Upper lobe of left lung (tissue), 6 donors: ENCODE results near the gene HAUS6. TPM values are rescaled to one million over a fixed set of nuclear protein-coding genes. Genes with fewer than 3 reads are reported as not detected.

ENCODE experiments used
- ATAC-seq, 2 donors: fragments of 200-7000 bp; cut with Tn5 transposase; one replicate each; pipeline ENCODE4 v1.9.1; 2022; ENCODE audit warnings: mild to moderate bottlenecking in 2 of 2, moderate library complexity in 2 of 2; ENCODE audit not compliant: low FRiP score in 2 of 2
- DNase-seq, 2 donors: peaks; one replicate each; pipeline ENCODE4 v3.0.0-alpha.2; 2019 to 2020
- H3K27ac ChIP-seq, 4 donors: fragments of 200-600 bp; sonication (generic); one replicate each; pipeline ENCODE4 v1.5.1; 2016 to 2019
- H3K27me3 ChIP-seq, 4 donors: fragments of 200-600 bp; sonication (generic); one replicate each; pipeline ENCODE4 v1.5.1; 2017 to 2019
- H3K36me3 ChIP-seq, 4 donors: fragments of 200-600 bp; sonication (generic); one replicate each; pipeline ENCODE4 v1.5.1; 2016 to 2019
- H3K4me1 ChIP-seq, 4 donors: fragments of 200-600 bp; sonication (generic); one replicate each; pipeline ENCODE4 v1.5.1; 2018 to 2019
- H3K4me3 ChIP-seq, 4 donors: fragments of 200-600 bp; sonication (generic); one replicate each; pipeline ENCODE4 v1.5.1; 2017 to 2019; ENCODE audit warnings: mild to moderate bottlenecking in 2 of 4, moderate library complexity in 1 of 4
- H3K9me3 ChIP-seq, 4 donors: fragments of 200-600 bp; sonication (generic); one replicate each; pipeline ENCODE4 v1.5.1; 2018 to 2019
- CTCF ChIP-seq, 6 experiments: fragments of 450-650 bp in 4 of 6; fragments of 200-600 bp in 2 of 6; sonication (generic) in 2 of 6; IDR thresholded peaks; one replicate each; pipeline ENCODE4 v1.5.1; 2016 to 2019; ENCODE audit warnings: antibody characterized with exemption in 6 of 6
- EP300 ChIP-seq, 4 donors: sonication (generic); formaldehyde crosslinking; IDR thresholded peaks; one replicate each; pipeline ENCODE4 v1.5.1; 2017; ENCODE audit warnings: antibody characterized with exemption in 4 of 4, control low read depth in 2 of 4
- POLR2A ChIP-seq, 4 donors: fragments of 450-650 bp; IDR thresholded peaks; one replicate each; pipeline ENCODE4 v1.5.1; 2016 to 2017; ENCODE audit warnings: antibody characterized with exemption in 4 of 4, mild to moderate bottlenecking in 2 of 4
- POLR2AphosphoS5 ChIP-seq, 2 donors: sonication (generic); formaldehyde crosslinking; IDR thresholded peaks; one replicate each; pipeline ENCODE4 v1.5.1; 2017; ENCODE audit warnings: antibody characterized with exemption in 2 of 2
- WGBS, 2 donors: methylation state at CpG; one replicate each; pipeline ENCODE4 v1.1.5; 2017 to 2018; 5-methylcytosine and 5-hydroxymethylcytosine counted together
- total RNA-seq, 6 donors: library from RNA; depleted of rRNA in 4 of 6; stranded (reverse); fragments of >200 nt in 4 of 6; gene quantifications; one replicate each; pipeline versions ENCODE4 v1.1.0 to v1.2.1, GENCODE V29; 2016 to 2021
- donor health status: DM: no; HTN: no; CAD: no; lungs with moderate emphysema.
- donor health status: DM: no; HTN: yes; CAD: no; lungs with severe emphysema.

The HAUS6 gene
- total RNA-seq, 6 donors from 2014 or later = 3.3 to 11.8 (median 6.6) TPM

GRCh38 chr9:19136129-19136528 lies 33.4 kb upstream of the HAUS6 start:
- H3K4me1 ChIP-seq = no peaks in the 10 kb centered on the region
- TF ChIP-seq EP300 (IDR thresholded peaks at IDR 0.05) (no peak), POLR2AphosphoS5 (IDR thresholded peaks at IDR 0.05) (no peak), CTCF (IDR thresholded peaks at IDR 0.05) (no peak), POLR2A (IDR thresholded peaks at IDR 0.05) (no peak)
- DNase-seq (no peak), ATAC-seq (no peak)
- no peak overlapping the region for H3K4me3 ChIP-seq
- no peaks in the 10 kb centered on the region for H3K36me3 ChIP-seq
- H3K27me3 ChIP-seq = no peaks in the 10 kb centered on the region
- H3K27ac ChIP-seq = no peak overlapping the region
- no peaks in the 10 kb centered on the region for H3K9me3 ChIP-seq
- WGBS, 2 donors = 79 to 82% methylated on average over 3 of the region's 3 CpGs

GRCh38 chr9:19133549-19134345 lies 31.0 kb upstream of the HAUS6 start:
- no peak overlapping the region for H3K27ac ChIP-seq
- no peaks in the 10 kb centered on the region for H3K36me3 ChIP-seq
- DNase-seq = no peak
- TF ChIP-seq CTCF (IDR thresholded peaks at IDR 0.05) = no peak
- TF ChIP-seq POLR2A (IDR thresholded peaks at IDR 0.05) = no peak
- no peak for TF ChIP-seq POLR2AphosphoS5 (IDR thresholded peaks at IDR 0.05)
- TF ChIP-seq EP300 (IDR thresholded peaks at IDR 0.05) = no peak
- no peaks in the 10 kb centered on the region for H3K9me3 ChIP-seq
- no peak overlapping the region for H3K4me3 ChIP-seq
- peaks cover 6 to 12% (median 10%) of the 10 kb centered on the region in 4 donors for H3K4me1 ChIP-seq
- no peaks in the 10 kb centered on the region for H3K27me3 ChIP-seq
- ATAC-seq = no peak
- WGBS, 2 donors = 80 to 89% methylated on average over 5 to 6 of the region's 6 CpGs

- WGBS, 2 donors = 89 to 95% methylated on average over 8 of the region's 8 CpGs
- Histone ChIP-seq H3K27me3 (no peaks in the 10 kb centered on the region), H3K4me3 (no peak overlapping the region), H3K4me1 (peaks cover 6 to 27% (median 14%) of the 10 kb centered on the region in 4 donors), H3K36me3 (peaks cover 0 to 6% (median under 1%) of the 10 kb centered on the region in 4 donors), H3K9me3 (no peaks in the 10 kb centered on the region), H3K27ac (no peak overlapping the region)
- TF ChIP-seq EP300 (IDR thresholded peaks at IDR 0.05) (no peak), POLR2AphosphoS5 (IDR thresholded peaks at IDR 0.05) (no peak), CTCF (IDR thresholded peaks at IDR 0.05) (no peak), POLR2A (IDR thresholded peaks at IDR 0.05) (no peak)
- ATAC-seq (no peak), DNase-seq (no peak)
Observed at GRCh38 chr9:19130436-19130835, 27.7 kb upstream of the HAUS6 start.

- Histone ChIP-seq H3K27me3 (no peaks in the 10 kb centered on the region), H3K4me1 (peaks cover 20 to 50% (median 34%) of the 10 kb centered on the region in 4 donors), H3K36me3 (peaks cover 7 to 30% (median 8%) of the 10 kb centered on the region in 4 donors), H3K27ac (peak overlapping the region; percentile 92 to 99 (median 96)), H3K4me3 (peak overlapping the region; percentile 76 to 82 (median 80)), H3K9me3 (no peaks in the 10 kb centered on the region)
- 6 to 8% methylated on average over 33 to 40 of the region's 40 CpGs for WGBS, 2 donors
- DNase-seq = peak in 1 of 2 donors; percentile 85
- TF ChIP-seq EP300 (IDR thresholded peaks at IDR 0.05) (no peak), POLR2AphosphoS5 (IDR thresholded peaks at IDR 0.05) (no peak), CTCF (IDR thresholded peaks at IDR 0.05) (no peak), POLR2A (IDR thresholded peaks at IDR 0.05) (no peak)
- peak in 1 of 2 donors; percentile 51 for ATAC-seq
Observed at GRCh38 chr9:19127871-19128500, 25.3 kb upstream of the HAUS6 start.
